ENCODE data around the gene HIVEP3.

Gene HIVEP3

DNA sequence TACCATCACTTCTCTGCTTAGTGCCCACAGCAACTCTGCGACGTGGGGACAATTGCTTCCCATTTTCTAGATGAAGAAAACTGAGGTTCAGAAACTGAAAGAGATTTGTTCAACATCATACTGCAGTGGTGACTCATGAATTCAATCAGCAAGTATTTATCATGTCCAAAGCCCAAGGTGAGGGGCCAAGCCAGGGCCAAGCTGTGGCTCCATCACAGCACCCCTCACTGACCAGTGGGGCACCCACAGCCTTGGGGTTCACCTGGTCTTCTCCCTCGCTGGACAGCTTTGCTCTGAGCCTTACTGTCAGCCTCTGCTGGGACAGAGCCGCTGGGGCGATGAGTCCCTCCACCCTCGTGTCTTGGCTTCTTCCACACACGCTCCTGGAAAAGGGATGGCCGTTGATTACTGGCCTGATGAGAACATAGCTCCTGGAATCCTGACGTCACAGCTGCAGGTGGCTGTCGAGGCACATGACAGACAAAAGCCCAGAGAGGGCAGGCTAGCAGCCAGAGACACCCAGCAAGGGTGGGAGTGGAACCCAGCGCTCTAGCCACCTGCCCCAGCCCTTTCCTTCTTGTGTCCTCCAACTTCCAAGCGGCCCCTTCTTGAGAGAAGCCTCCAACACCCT, 440.5 kb downstream of the HIVEP3 start:
- TF ChIP-seq FOXM1 (IDR thresholded peaks at IDR 0.05; ENCODE audit: borderline replicate concordance, low read depth): no peak
- TF ChIP-seq NFIC (IDR thresholded peaks at IDR 0.05): no peak
- no peak for TF ChIP-seq EP300 (IDR thresholded peaks at IDR 0.05; ENCODE audit: borderline replicate concordance)
- TF ChIP-seq CREB1 (IDR thresholded peaks at IDR 0.05; ENCODE audit: low read depth): no peak
- TF ChIP-seq CEBPB (IDR thresholded peaks at IDR 0.05): no peak
- no peak for TF ChIP-seq TAF1 (IDR thresholded peaks at IDR 0.05; ENCODE audit: low read depth)
- TF ChIP-seq, protein P1, sequence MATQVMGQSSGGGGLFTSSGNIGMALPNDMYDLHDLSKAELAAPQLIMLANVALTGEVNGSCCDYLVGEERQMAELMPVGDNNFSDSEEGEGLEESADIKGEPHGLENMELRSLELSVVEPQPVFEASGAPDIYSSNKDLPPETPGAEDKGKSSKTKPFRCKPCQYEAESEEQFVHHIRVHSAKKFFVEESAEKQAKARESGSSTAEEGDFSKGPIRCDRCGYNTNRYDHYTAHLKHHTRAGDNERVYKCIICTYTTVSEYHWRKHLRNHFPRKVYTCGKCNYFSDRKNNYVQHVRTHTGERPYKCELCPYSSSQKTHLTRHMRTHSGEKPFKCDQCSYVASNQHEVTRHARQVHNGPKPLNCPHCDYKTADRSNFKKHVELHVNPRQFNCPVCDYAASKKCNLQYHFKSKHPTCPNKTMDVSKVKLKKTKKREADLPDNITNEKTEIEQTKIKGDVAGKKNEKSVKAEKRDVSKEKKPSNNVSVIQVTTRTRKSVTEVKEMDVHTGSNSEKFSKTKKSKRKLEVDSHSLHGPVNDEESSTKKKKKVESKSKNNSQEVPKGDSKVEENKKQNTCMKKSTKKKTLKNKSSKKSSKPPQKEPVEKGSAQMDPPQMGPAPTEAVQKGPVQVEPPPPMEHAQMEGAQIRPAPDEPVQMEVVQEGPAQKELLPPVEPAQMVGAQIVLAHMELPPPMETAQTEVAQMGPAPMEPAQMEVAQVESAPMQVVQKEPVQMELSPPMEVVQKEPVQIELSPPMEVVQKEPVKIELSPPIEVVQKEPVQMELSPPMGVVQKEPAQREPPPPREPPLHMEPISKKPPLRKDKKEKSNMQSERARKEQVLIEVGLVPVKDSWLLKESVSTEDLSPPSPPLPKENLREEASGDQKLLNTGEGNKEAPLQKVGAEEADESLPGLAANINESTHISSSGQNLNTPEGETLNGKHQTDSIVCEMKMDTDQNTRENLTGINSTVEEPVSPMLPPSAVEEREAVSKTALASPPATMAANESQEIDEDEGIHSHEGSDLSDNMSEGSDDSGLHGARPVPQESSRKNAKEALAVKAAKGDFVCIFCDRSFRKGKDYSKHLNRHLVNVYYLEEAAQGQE (IDR thresholded peaks at IDR 0.05; ENCODE audit: low read depth): no peak
- TF ChIP-seq, protein P2, sequence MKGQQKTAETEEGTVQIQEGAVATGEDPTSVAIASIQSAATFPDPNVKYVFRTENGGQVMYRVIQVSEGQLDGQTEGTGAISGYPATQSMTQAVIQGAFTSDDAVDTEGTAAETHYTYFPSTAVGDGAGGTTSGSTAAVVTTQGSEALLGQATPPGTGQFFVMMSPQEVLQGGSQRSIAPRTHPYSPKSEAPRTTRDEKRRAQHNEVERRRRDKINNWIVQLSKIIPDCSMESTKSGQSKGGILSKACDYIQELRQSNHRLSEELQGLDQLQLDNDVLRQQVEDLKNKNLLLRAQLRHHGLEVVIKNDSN (IDR thresholded peaks at IDR 0.05): no peak
- no peak for TF ChIP-seq EGR1 (IDR thresholded peaks at IDR 0.05)
- no peak for TF ChIP-seq TCF12 (IDR thresholded peaks at IDR 0.05; ENCODE audit: low read depth)
- no peak for TF ChIP-seq YY1 (IDR thresholded peaks at IDR 0.05; ENCODE audit: low read depth)
- TF ChIP-seq, protein P3, sequence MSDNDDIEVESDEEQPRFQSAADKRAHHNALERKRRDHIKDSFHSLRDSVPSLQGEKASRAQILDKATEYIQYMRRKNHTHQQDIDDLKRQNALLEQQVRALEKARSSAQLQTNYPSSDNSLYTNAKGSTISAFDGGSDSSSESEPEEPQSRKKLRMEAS (IDR thresholded peaks at IDR 0.05): no peak
- no peak for TF ChIP-seq RAD21 (IDR thresholded peaks at IDR 0.05; ENCODE audit: low read depth)
- no peak for TF ChIP-seq TEAD4 (IDR thresholded peaks at IDR 0.05)
- no peak for TF ChIP-seq ZBTB7A (IDR thresholded peaks at IDR 0.05; ENCODE audit: low read depth)

DNA sequence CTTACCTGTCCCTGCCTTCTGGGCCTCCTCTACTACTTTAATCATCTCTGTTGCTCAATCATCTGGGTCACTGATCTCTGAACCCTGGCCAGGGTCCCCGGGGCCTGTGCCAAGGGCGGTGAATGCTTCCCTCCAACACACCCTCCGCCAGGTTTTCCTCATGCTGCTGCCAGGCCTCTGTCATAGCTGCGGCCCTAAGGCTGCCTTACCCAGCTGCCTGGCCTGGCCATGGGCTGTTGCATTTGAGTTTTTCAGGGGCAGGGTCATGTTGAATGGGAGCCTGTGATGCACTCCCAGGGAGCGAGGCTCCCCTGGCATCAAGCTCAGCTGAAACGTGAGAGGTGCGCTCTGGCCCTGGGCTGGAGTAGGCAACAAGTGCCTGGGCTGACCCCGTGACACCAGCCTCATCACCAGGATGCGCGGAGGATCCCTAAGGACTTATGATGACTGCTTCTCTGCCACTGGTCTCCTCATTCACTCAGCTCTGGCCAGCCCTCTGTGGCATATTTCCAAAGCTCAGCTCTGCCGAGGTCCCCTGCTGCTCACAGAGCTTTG, 441.8 kb downstream of the HIVEP3 start:
- TF ChIP-seq RAD21 (IDR thresholded peaks at IDR 0.05; ENCODE audit: low read depth) (no peak; the same call in 1 of the 2 replicates), EGR1 (IDR thresholded peaks at IDR 0.05) (no peak), CEBPB (IDR thresholded peaks at IDR 0.05) (peak; percentile 87), CREB1 (IDR thresholded peaks at IDR 0.05; ENCODE audit: low read depth) (no peak), YY1 (IDR thresholded peaks at IDR 0.05; ENCODE audit: low read depth) (no peak), EP300 (IDR thresholded peaks at IDR 0.05; ENCODE audit: borderline replicate concordance) (peak; percentile 37; the same call in 1 of the 2 replicates), ZBTB7A (IDR thresholded peaks at IDR 0.05; ENCODE audit: low read depth) (peak; percentile 33; the same call in 1 of the 2 replicates), TEAD4 (IDR thresholded peaks at IDR 0.05) (no peak), TAF1 (IDR thresholded peaks at IDR 0.05; ENCODE audit: low read depth) (no peak), TCF12 (IDR thresholded peaks at IDR 0.05; ENCODE audit: low read depth) (peak; percentile 61; the same call in 1 of the 2 replicates), NFIC (IDR thresholded peaks at IDR 0.05) (peak; percentile 95)
- TF ChIP-seq, protein P1 (IDR thresholded peaks at IDR 0.05; ENCODE audit: low read depth): no peak
- TF ChIP-seq, protein P3 (IDR thresholded peaks at IDR 0.05): peak; percentile 50; the same call in 1 of the 2 replicates
- TF ChIP-seq, protein P2 (IDR thresholded peaks at IDR 0.05): peak; percentile 21; the same call in 1 of the 2 replicates

DNA sequence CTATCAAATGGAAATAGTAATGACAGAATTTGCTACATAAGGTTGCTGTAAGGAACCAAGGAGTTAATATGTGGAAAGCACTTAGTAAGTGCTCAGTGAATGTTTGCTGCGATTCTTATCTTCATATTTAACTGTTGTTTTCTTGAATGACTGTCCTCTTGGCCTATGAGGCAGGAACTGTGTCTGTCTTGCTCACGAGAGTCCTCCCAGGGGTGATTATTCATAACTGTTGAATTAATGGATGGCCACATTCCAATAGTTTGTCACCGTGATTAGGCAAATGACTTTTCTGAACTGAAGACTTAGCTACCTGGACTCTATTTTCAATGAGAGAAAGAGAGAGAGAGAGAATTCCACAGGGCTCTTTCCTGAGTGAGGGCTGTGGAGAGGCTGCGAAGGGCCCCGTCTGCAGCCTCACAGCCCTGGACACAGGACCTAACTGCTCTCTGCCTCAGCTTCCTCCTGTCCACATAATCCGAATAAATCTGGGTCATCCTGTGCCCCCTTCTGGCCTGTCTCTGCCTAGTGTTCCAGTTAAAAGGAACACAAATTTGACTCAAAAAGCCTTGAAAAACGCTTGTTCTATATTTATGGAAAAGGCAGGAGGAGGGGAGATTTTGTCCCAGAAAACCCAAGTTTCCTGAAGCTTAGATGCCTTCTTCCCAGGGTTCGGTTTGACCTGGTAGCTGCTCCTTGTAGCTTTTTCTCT, 442.7 kb downstream of the HIVEP3 start:
- TF ChIP-seq FOXM1 (IDR thresholded peaks at IDR 0.05; ENCODE audit: borderline replicate concordance, low read depth) (no peak), EP300 (IDR thresholded peaks at IDR 0.05; ENCODE audit: borderline replicate concordance) (no peak), RAD21 (IDR thresholded peaks at IDR 0.05; ENCODE audit: low read depth) (no peak), NFIC (IDR thresholded peaks at IDR 0.05) (no peak), ZBTB7A (IDR thresholded peaks at IDR 0.05; ENCODE audit: low read depth) (no peak), YY1 (IDR thresholded peaks at IDR 0.05; ENCODE audit: low read depth) (no peak), EGR1 (IDR thresholded peaks at IDR 0.05) (no peak), TCF12 (IDR thresholded peaks at IDR 0.05; ENCODE audit: low read depth) (no peak), TAF1 (IDR thresholded peaks at IDR 0.05; ENCODE audit: low read depth) (no peak), CEBPB (IDR thresholded peaks at IDR 0.05) (no peak), CREB1 (IDR thresholded peaks at IDR 0.05; ENCODE audit: low read depth) (no peak)
- TF ChIP-seq, protein P2 (IDR thresholded peaks at IDR 0.05): no peak
- TF ChIP-seq, protein P1 (IDR thresholded peaks at IDR 0.05; ENCODE audit: low read depth): no peak
- TF ChIP-seq, protein P3 (IDR thresholded peaks at IDR 0.05): no peak
